ENCODE results near the gene ALOX12.

The ALOX12 gene

GRCh38 chr17:6995500-6996255 lies at the start of gene ALOX12:
Gene ALOX12 (plus strand): TSS chr17:6996049. CDS start chr17:6996118, 69 bp downstream.
- no peaks in the 10 kb centered on the region for H3K27me3 ChIP-seq (replicated peaks; ENCODE audit: insufficient read depth, low read length)
- no peaks in the 10 kb centered on the region for H3F3A ChIP-seq (ENCODE audit: insufficient read depth, low read length)
- H3K27ac ChIP-seq (ENCODE audit: low read length) = no peak within 1 kb of the TSS
- no peak within 1 kb of the TSS for H3K4me2 ChIP-seq (ENCODE audit: low read depth, low read length)
- H3K9me3 ChIP-seq (replicated peaks; ENCODE audit: insufficient read depth, low read length) = no peaks in the 10 kb centered on the region
- H2AFZ ChIP-seq (ENCODE audit: low read length) = no peak within 1 kb of the TSS
- no peaks in the 10 kb centered on the region for H3K79me2 ChIP-seq (ENCODE audit: low read length)
- DNase-seq = no peak
- H3K4me1 ChIP-seq (ENCODE audit: low read length) = no peaks in the 10 kb centered on the region
- no peaks in the 10 kb centered on the region for H3K9me2 ChIP-seq (replicated peaks; ENCODE audit: insufficient read depth, low read length)
- no peak within 1 kb of the TSS for H3K4me3 ChIP-seq (ENCODE audit: low read length)
- H3K9ac ChIP-seq (ENCODE audit: low read length) = no peak within 1 kb of the TSS
- no peak for TF ChIP-seq CTCF (IDR thresholded peaks at IDR 0.05; ENCODE audit: low read length)
- TF ChIP-seq EZH2phosphoT487 (IDR thresholded peaks at IDR 0.05; ENCODE audit: low read length) = no peak
- TF ChIP-seq EZH2 (optimal IDR thresholded peaks at IDR 0.05; ENCODE audit: low read depth, low read length) = no peak
- H4K20me1 ChIP-seq (ENCODE audit: insufficient read depth, low read length) = no peaks in the 10 kb centered on the region
- no peaks in the 10 kb centered on the region for H3K36me3 ChIP-seq (replicated peaks; ENCODE audit: insufficient read depth, low read length)

GRCh38 chr17:6947745-6948144 lies 48.1 kb upstream of the ALOX12 start:
- Histone ChIP-seq H3F3A (ENCODE audit: insufficient read depth, low read length) (no peaks in the 10 kb centered on the region), H3K4me2 (ENCODE audit: low read depth, low read length) (no peak overlapping the region), H3K27ac (ENCODE audit: low read length) (no peak overlapping the region), H4K20me1 (ENCODE audit: insufficient read depth, low read length) (no peaks in the 10 kb centered on the region), H3K36me3 (replicated peaks; ENCODE audit: insufficient read depth, low read length) (no peaks in the 10 kb centered on the region), H3K79me2 (ENCODE audit: low read length) (no peaks in the 10 kb centered on the region), H3K27me3 (replicated peaks; ENCODE audit: insufficient read depth, low read length) (no peaks in the 10 kb centered on the region), H3K9ac (ENCODE audit: low read length) (no peak overlapping the region), H3K4me3 (ENCODE audit: low read length) (no peak overlapping the region), H3K9me3 (replicated peaks; ENCODE audit: insufficient read depth, low read length) (no peaks in the 10 kb centered on the region), H3K9me2 (replicated peaks; ENCODE audit: insufficient read depth, low read length) (no peaks in the 10 kb centered on the region), H2AFZ (ENCODE audit: low read length) (no peak overlapping the region), H3K4me1 (ENCODE audit: low read length) (no peaks in the 10 kb centered on the region)
- no peak for TF ChIP-seq CTCF (IDR thresholded peaks at IDR 0.05; ENCODE audit: low read length)
- no peak for TF ChIP-seq EZH2 (optimal IDR thresholded peaks at IDR 0.05; ENCODE audit: low read depth, low read length)
- TF ChIP-seq EZH2phosphoT487 (IDR thresholded peaks at IDR 0.05; ENCODE audit: low read length) = no peak
- no peak for DNase-seq

GRCh38 chr17:6948562-6948961 lies 47.3 kb upstream of the ALOX12 start:
- Histone ChIP-seq H3K4me2 (ENCODE audit: low read depth, low read length) (no peak overlapping the region), H3K9ac (ENCODE audit: low read length) (no peak overlapping the region), H4K20me1 (ENCODE audit: insufficient read depth, low read length) (no peaks in the 10 kb centered on the region), H3K36me3 (replicated peaks; ENCODE audit: insufficient read depth, low read length) (no peaks in the 10 kb centered on the region), H3K9me3 (replicated peaks; ENCODE audit: insufficient read depth, low read length) (no peaks in the 10 kb centered on the region), H3K27me3 (replicated peaks; ENCODE audit: insufficient read depth, low read length) (no peaks in the 10 kb centered on the region), H2AFZ (ENCODE audit: low read length) (no peak overlapping the region), H3K27ac (ENCODE audit: low read length) (no peak overlapping the region), H3K4me3 (ENCODE audit: low read length) (no peak overlapping the region), H3K4me1 (ENCODE audit: low read length) (no peaks in the 10 kb centered on the region), H3K9me2 (replicated peaks; ENCODE audit: insufficient read depth, low read length) (no peaks in the 10 kb centered on the region), H3F3A (ENCODE audit: insufficient read depth, low read length) (no peaks in the 10 kb centered on the region), H3K79me2 (ENCODE audit: low read length) (no peaks in the 10 kb centered on the region)
- no peak for DNase-seq
- TF ChIP-seq EZH2phosphoT487 (IDR thresholded peaks at IDR 0.05; ENCODE audit: low read length) (no peak), CTCF (IDR thresholded peaks at IDR 0.05; ENCODE audit: low read length) (no peak), EZH2 (optimal IDR thresholded peaks at IDR 0.05; ENCODE audit: low read depth, low read length) (no peak)
